HCT116 (cell line): ENCODE measurements around the gene MAGIX. TPM values are rescaled to one million over a fixed set of nuclear protein-coding genes. Genes with fewer than 3 reads are reported as not detected.
A peak's percentile ranks its signal among the peaks of the same experiment; 100 is the strongest.

ENCODE experiments used
- ATAC-seq: fragments of 200-7000 bp; cut with Tn5 transposase; 2 replicates; pipeline ENCODE4 v1.9.1; 2020; ENCODE audit warnings: mild to moderate bottlenecking, moderate library complexity
- BruUV-seq: library from RNA; stranded (reverse); fragments of 400-500 nt; replicated peaks from 2 replicates; lab custom pipeline; 2021; lab: Mats Ljungman, UMichigan
- CTCF ChIA-PET: fragments of 300-600 bp; sonication (Branson Sonifier 250); formaldehyde crosslinking; loops from one replicate; lab custom pipeline; 2021; ENCODE audit warnings: antibody characterized with exemption; lab: Charles Lee
- POLR2A ChIA-PET: fragments of 300-600, 350-600 bp; sonication (Branson Sonifier 250); formaldehyde crosslinking; loops from one replicate; lab custom pipeline; 2021; ENCODE audit warnings: antibody characterized with exemption; lab: Charles Lee
- RAD21 ChIA-PET, 2 experiments: fragments of 300-600 bp; sonication (Branson Sonifier 250); formaldehyde crosslinking; loops; one replicate each; lab custom pipeline; 2023; ENCODE audit warnings: low total read pairs in 2 of 2; ENCODE audit not compliant: uncharacterized antibody in 2 of 2, unreplicated experiment in 2 of 2, low non-redundant PET in 1 of 2; lab: Charles Lee
- DNase-seq: peaks from one replicate; pipeline ENCODE4 v3.0.0-alpha.2; 2010; ENCODE audit warnings: low read depth, low spot score
- H2AFZ ChIP-seq: fragments of 200-600 bp; shearing (Covaris generic), sonication (generic); 2 replicates; pipeline ENCODE4 v1.6.1; 2017; ENCODE audit warnings: low read depth, mixed run types, mixed read lengths, antibody characterized with exemption, low read length; ENCODE audit not compliant: poor library complexity, severe bottlenecking
- H3K27ac ChIP-seq: 2 replicates; pipeline ENCODE4 v1.5.1; 2012; ENCODE audit warnings: low read depth, low read length
- H3K27me3 ChIP-seq: fragments of 200-600 bp; sonication (generic); 2 replicates; pipeline ENCODE4 v1.6.1; 2016; ENCODE audit warnings: mixed run types, low read length, mixed read lengths; ENCODE audit not compliant: insufficient read depth
- H3K36me3 ChIP-seq, 2 experiments: fragments of 200-500 bp in 1 of 2; fragments of 200-600 bp in 1 of 2; sonication (Bioruptor generic) in 1 of 2; sonication (generic) in 1 of 2; 2 replicates each; pipeline versions ENCODE4 v1.5.1 to v1.6.1; 2014 to 2016; ENCODE audit warnings: low read length in 2 of 2, inconsistent platforms in 1 of 2, mixed read lengths in 1 of 2, mixed run types in 1 of 2; ENCODE audit not compliant: insufficient read depth in 2 of 2, control insufficient read depth in 1 of 2
- H3K4me1 ChIP-seq, 2 experiments: fragments of 200-600 bp in 1 of 2; sonication (generic) in 1 of 2; 2 replicates each; pipeline versions ENCODE4 v1.5.1 to v1.6.1; 2012 to 2017; ENCODE audit warnings: low read length in 2 of 2, inconsistent platforms in 1 of 2, mild to moderate bottlenecking in 1 of 2, mixed read lengths in 1 of 2, mixed run types in 1 of 2, moderate library complexity in 1 of 2; ENCODE audit not compliant: insufficient read depth in 2 of 2, control insufficient read depth in 1 of 2
- H3K4me2 ChIP-seq: fragments of 200-600 bp; sonication (generic); 2 replicates; pipeline ENCODE4 v1.6.1; 2017; ENCODE audit warnings: mixed run types, low read length, mixed read lengths
- H3K4me3 ChIP-seq, 2 experiments: fragments of 200-600 bp in 1 of 2; sonication (generic) in 1 of 2; replicated peaks in 1 of 2; 2 replicates each; pipeline ENCODE4 v1.5.1; 2011 to 2016; ENCODE audit warnings: low read length in 2 of 2, control low read depth in 1 of 2, low read depth in 1 of 2, mild to moderate bottlenecking in 1 of 2, mixed read lengths in 1 of 2, mixed run types in 1 of 2
- H3K79me2 ChIP-seq: fragments of 200-600 bp; sonication (generic); 2 replicates; pipeline ENCODE4 v1.6.1; 2017; ENCODE audit warnings: mild to moderate bottlenecking, mixed run types, low read length, moderate library complexity, mixed read lengths; ENCODE audit not compliant: insufficient read depth
- H3K9ac ChIP-seq: fragments of 200-600 bp; sonication (generic); 2 replicates; pipeline ENCODE4 v1.6.1; 2016; ENCODE audit warnings: low read length, mixed read lengths
- H3K9me2 ChIP-seq: fragments of 200-600 bp; sonication (generic), shearing (Covaris generic); 2 replicates; pipeline ENCODE4 v1.6.1; 2017; ENCODE audit warnings: mixed run types, mild to moderate bottlenecking, moderate library complexity; ENCODE audit not compliant: insufficient read depth
- H3K9me3 ChIP-seq, 2 experiments: fragments of 200-500 bp in 1 of 2; fragments of 200-600 bp in 1 of 2; sonication (Bioruptor generic) in 1 of 2; sonication (generic) in 1 of 2; 2 replicates each; pipeline ENCODE4 v1.6.1; 2014 to 2017; ENCODE audit warnings: low read length in 2 of 2, mixed read lengths in 2 of 2, inconsistent platforms in 1 of 2, low read depth in 1 of 2, mild to moderate bottlenecking in 1 of 2, mixed run types in 1 of 2, moderate library complexity in 1 of 2; ENCODE audit not compliant: control insufficient read depth in 1 of 2, insufficient read depth in 1 of 2
- H4K20me1 ChIP-seq: fragments of 200-600 bp; sonication (generic), shearing (Covaris generic); 2 replicates; pipeline ENCODE4 v1.6.1; 2017; ENCODE audit warnings: mixed run types, mild to moderate bottlenecking, moderate library complexity; ENCODE audit not compliant: insufficient read depth
- ATF3 ChIP-seq: IDR thresholded peaks from 2 replicates; pipeline ENCODE4 v1.6.1; 2012
- CBX3 ChIP-seq: IDR thresholded peaks from 2 replicates; pipeline ENCODE4 v1.6.1; 2012; ENCODE audit warnings: low read depth
- CEBPB ChIP-seq: IDR thresholded peaks from 2 replicates; pipeline ENCODE4 v1.6.1; 2012; ENCODE audit warnings: low read depth
- EGR1 ChIP-seq: IDR thresholded peaks from 2 replicates; pipeline ENCODE4 v1.6.1; 2012; ENCODE audit warnings: low read depth
- ELF1 ChIP-seq: IDR thresholded peaks from 2 replicates; pipeline ENCODE4 v1.6.1; 2012; ENCODE audit warnings: low read depth, borderline replicate concordance
- EZH2 ChIP-seq: fragments of 200-600 bp; sonication (generic); IDR thresholded peaks from 2 replicates; pipeline ENCODE4 v1.6.1; 2017; ENCODE audit warnings: antibody characterized with exemption, mixed run types
- FOSL1 ChIP-seq: IDR thresholded peaks from 2 replicates; pipeline ENCODE4 v1.6.1; 2012; ENCODE audit warnings: low read depth
- JUND ChIP-seq: IDR thresholded peaks from 2 replicates; pipeline ENCODE4 v1.6.1; 2012
- POLR2A ChIP-seq: IDR thresholded peaks from 2 replicates; pipeline ENCODE4 v1.7.0; 2011; ENCODE audit warnings: borderline replicate concordance; ENCODE audit not compliant: insufficient read depth, insufficient read length; ENCODE audit errors: extremely low read depth
- POLR2AphosphoS5 ChIP-seq: IDR thresholded peaks from 2 replicates; pipeline ENCODE4 v1.6.1; 2011; ENCODE audit warnings: mild to moderate bottlenecking, low read depth, low read length, moderate library complexity
- RAD21 ChIP-seq: IDR thresholded peaks from 2 replicates; pipeline ENCODE4 v1.6.1; 2012; ENCODE audit warnings: low read depth, mild to moderate bottlenecking
- SP1 ChIP-seq: IDR thresholded peaks from 2 replicates; pipeline ENCODE4 v1.6.1; 2012; ENCODE audit warnings: low read depth
- SRF ChIP-seq: IDR thresholded peaks from 2 replicates; pipeline ENCODE4 v1.6.1; 2012; ENCODE audit warnings: low read depth
- YY1 ChIP-seq: IDR thresholded peaks from 2 replicates; pipeline ENCODE4 v1.6.1; 2011; ENCODE audit warnings: low read length, low read depth, moderate library complexity, mild to moderate bottlenecking; ENCODE audit not compliant: insufficient replicate concordance; ENCODE audit errors: extremely low read depth
- ZFX ChIP-seq: fragments of 450-650 bp; IDR thresholded peaks from 2 replicates; pipeline ENCODE4 v1.6.1; 2017
- ZNF274 ChIP-seq: fragments of 200-500 bp; sonication (Bioruptor generic); IDR thresholded peaks from 2 replicates; pipeline ENCODE4 v1.6.1; 2014; ENCODE audit warnings: mild to moderate bottlenecking, low read depth, low read length, inconsistent platforms
- intact Hi-C: fragments of 100-400 bp; cut with micrococcal nuclease; formaldehyde crosslinking; loops from 2 replicates; pipeline ENCODE4 v1.10.0; 2022
- total RNA-seq: library from RNA; stranded (reverse); gene quantifications from one replicate; pipeline ENCODE4 v1.2.1, GENCODE V29; 2021; ENCODE audit not compliant: unreplicated experiment

Gene MAGIX
- total RNA-seq, 1 experiment from 2014 or later, result 2.6 TPM

GRCh38 chrX:49183701-49184281 lies 21.2 kb downstream of the MAGIX start:
- peak overlapping the region; percentile 84 for H3K27ac ChIP-seq
- POLR2A ChIA-PET, result interaction anchor here (0.6 to 1.3 kb wide), 5 partner anchors 9 to 85 kb away, joined by 3 to 9 read pairs (median 4); partner anchors contain the start of gene PLP2

GRCh38 chrX:49184294-49185281 lies 22.0 kb downstream of the MAGIX start:
- no TSS peak for BruUV-seq
- intact Hi-C loops, result no loop called here
- Histone ChIP-seq H3K4me3 (peak overlapping the region; percentile 71 to 81), H3K36me3 (peaks cover 3 to 8% of the 10 kb centered on the region in 2 experiments; a peak in 3 of 4 replicates), H3K9me2 (no peaks in the 10 kb centered on the region), H2AFZ (no peak overlapping the region), H3K9me3 (no peaks in the 10 kb centered on the region), H3K4me2 (peak overlapping the region; percentile 89), H3K27ac (peak overlapping the region; percentile 84), H4K20me1 (no peaks in the 10 kb centered on the region), H3K79me2 (peaks cover 24% of the 10 kb centered on the region), H3K4me1 (peaks cover 12 to 34% of the 10 kb centered on the region in 2 experiments), H3K9ac (peak overlapping the region; percentile 82), H3K27me3 (no peaks in the 10 kb centered on the region)
- DNase-seq (peak; percentile 86), ATAC-seq (peak; percentile 81)
- CTCF ChIA-PET, result interaction anchor here (0.9 to 1.4 kb wide), 4 partner anchors 8 to 29 kb away, joined by 3 to 8 read pairs (median 4); no protein-coding TSS in a partner anchor
- POLR2A ChIA-PET, result interaction anchor here (0.6 to 1.3 kb wide), 6 partner anchors 8 to 84 kb away, joined by 3 to 9 read pairs (median 4); partner anchors contain the start of gene PLP2
- RAD21 ChIA-PET, result interaction anchor here (0.5 to 0.7 kb wide), 2 partner anchors 51 to 63 kb away, joined by 3 to 6 read pairs; no protein-coding TSS in a partner anchor
- TF ChIP-seq FOSL1 (no peak), EGR1 (no peak), CBX3 (no peak), ELF1 (no peak), POLR2AphosphoS5 (peak; percentile 86), EZH2 (no peak), ATF3 (no peak), YY1 (no peak), ZNF274 (no peak), SRF (no peak), JUND (no peak), RAD21 (no peak), POLR2A (peak; percentile 57), CEBPB (no peak), ZFX (no peak)

More at GRCh38 chrX:49183701-49184281, 21.2 kb downstream of the MAGIX start:
- ChIA-PET RAD21 (interaction anchor here in 1 of 2 experiments (0.7 kb wide), 1 partner anchor 62 kb away, joined by 3 read pairs; no protein-coding TSS in a partner anchor), CTCF (interaction anchor here (0.9 to 1.4 kb wide), 4 partner anchors 9 to 28 kb away, joined by 3 to 8 read pairs (median 4); no protein-coding TSS in a partner anchor)
- H4K20me1 ChIP-seq, result no peaks in the 10 kb centered on the region
- H2AFZ ChIP-seq, result no peak overlapping the region
- H3K9me3 ChIP-seq, result no peaks in the 10 kb centered on the region
- H3K4me2 ChIP-seq, result peak overlapping the region; percentile 89
- no peak for TF ChIP-seq SP1
- no peaks in the 10 kb centered on the region for H3K9me2 ChIP-seq
- no peak for DNase-seq
- no TSS peak for BruUV-seq
- peaks cover 24% of the 10 kb centered on the region for H3K79me2 ChIP-seq
- H3K27me3 ChIP-seq, result no peaks in the 10 kb centered on the region
- peak overlapping the region; percentile 31 to 71; a peak in 3 of 4 replicates for H3K4me3 ChIP-seq
- H3K9ac ChIP-seq, result peak overlapping the region; percentile 82; the same call in 1 of the 2 replicates
- no peak; the same call in 1 of the 2 replicates for ATAC-seq
- H3K36me3 ChIP-seq, result peaks cover 3 to 8% of the 10 kb centered on the region in 2 experiments; a peak in 3 of 4 replicates
- intact Hi-C loops, result no loop called here
- H3K4me1 ChIP-seq, result peaks cover 8 to 27% of the 10 kb centered on the region in 2 experiments
